ENCODE results near the gene TRPV4.
A peak's percentile ranks its signal among the peaks of the same experiment; 100 is the strongest.

The TRPV4 gene

GRCh38 chr12:109844983-109845823, 12.0 kb upstream of the TRPV4 start:
- Mint-ChIP-seq H3K4me1 (ENCODE audit: low read depth) (peaks cover 61% of the 10 kb centered on the region), H3K27ac (no peak overlapping the region), H3K36me3 (ENCODE audit: low read depth) (no peaks in the 10 kb centered on the region), H3K9me3 (no peaks in the 10 kb centered on the region), H3K4me3 (peak overlapping the region; percentile 52), H3K27me3 (no peaks in the 10 kb centered on the region)
- intact Hi-C loops (cut with micrococcal nuclease), result loop anchor here (1.0 kb wide), 1 partner anchor 40 kb away; no protein-coding TSS in a partner anchor

- no peaks in the 10 kb centered on the region for H3K27me3 Mint-ChIP-seq
- H3K4me3 Mint-ChIP-seq, result no peak overlapping the region
- peaks cover 61% of the 10 kb centered on the region for H3K4me1 Mint-ChIP-seq (ENCODE audit: low read depth)
- no peak overlapping the region for H3K27ac Mint-ChIP-seq
- no peaks in the 10 kb centered on the region for H3K36me3 Mint-ChIP-seq (ENCODE audit: low read depth)
- intact Hi-C loops (cut with micrococcal nuclease), result no loop called here
- no peaks in the 10 kb centered on the region for H3K9me3 Mint-ChIP-seq
These were observed 10.9 kb upstream of the TRPV4 start for GRCh38 chr12:109844091-109844490.

- H3K4me1 Mint-ChIP-seq (ENCODE audit: low read depth), result peaks cover 63% of the 10 kb centered on the region
- intact Hi-C loops (cut with micrococcal nuclease), result no loop called here
- H3K4me3 Mint-ChIP-seq, result no peak overlapping the region
- no peaks in the 10 kb centered on the region for H3K27me3 Mint-ChIP-seq
- H3K27ac Mint-ChIP-seq, result no peak overlapping the region
- H3K9me3 Mint-ChIP-seq, result no peaks in the 10 kb centered on the region
- H3K36me3 Mint-ChIP-seq (ENCODE audit: low read depth), result no peaks in the 10 kb centered on the region
These were observed 8.8 kb upstream of the TRPV4 start for GRCh38 chr12:109842021-109842420.

GRCh38 chr12:109841356-109841755, 8.2 kb upstream of the TRPV4 start:
- peaks cover 58% of the 10 kb centered on the region for H3K4me1 Mint-ChIP-seq (ENCODE audit: low read depth)
- no peaks in the 10 kb centered on the region for H3K36me3 Mint-ChIP-seq (ENCODE audit: low read depth)
- H3K9me3 Mint-ChIP-seq, result no peaks in the 10 kb centered on the region
- no peak overlapping the region for H3K4me3 Mint-ChIP-seq
- H3K27me3 Mint-ChIP-seq, result no peaks in the 10 kb centered on the region
- no peak overlapping the region for H3K27ac Mint-ChIP-seq
- intact Hi-C loops (cut with micrococcal nuclease), result no loop called here

GRCh38 chr12:109840305-109841074, 7.3 kb upstream of the TRPV4 start:
- H3K36me3 Mint-ChIP-seq (ENCODE audit: low read depth), result no peaks in the 10 kb centered on the region
- H3K9me3 Mint-ChIP-seq, result no peaks in the 10 kb centered on the region
- no peak overlapping the region for H3K27ac Mint-ChIP-seq

GRCh38 chr12:109839444-109839843, 6.2 kb upstream of the TRPV4 start:
- intact Hi-C loops (cut with micrococcal nuclease), result no loop called here
- peaks cover 52% of the 10 kb centered on the region for H3K4me1 Mint-ChIP-seq (ENCODE audit: low read depth)

More at GRCh38 chr12:109840305-109841074, 7.3 kb upstream of the TRPV4 start:
- Mint-ChIP-seq H3K4me3 (no peak overlapping the region), H3K4me1 (ENCODE audit: low read depth) (peaks cover 50% of the 10 kb centered on the region), H3K27me3 (no peaks in the 10 kb centered on the region)
- intact Hi-C loops (cut with micrococcal nuclease), result no loop called here

GRCh38 chr12:109836916-109837315, 3.7 kb upstream of the TRPV4 start:
- H3K4me3 Mint-ChIP-seq, result no peak overlapping the region
- no peak overlapping the region for H3K27ac Mint-ChIP-seq
- H3K36me3 Mint-ChIP-seq (ENCODE audit: low read depth), result no peaks in the 10 kb centered on the region
- peaks cover 27% of the 10 kb centered on the region for H3K27me3 Mint-ChIP-seq
- H3K9me3 Mint-ChIP-seq, result no peaks in the 10 kb centered on the region
- intact Hi-C loops (cut with micrococcal nuclease), result no loop called here
- peaks cover 59% of the 10 kb centered on the region for H3K4me1 Mint-ChIP-seq (ENCODE audit: low read depth)

More at GRCh38 chr12:109839444-109839843, 6.2 kb upstream of the TRPV4 start:
- H3K36me3 Mint-ChIP-seq (ENCODE audit: low read depth), result no peaks in the 10 kb centered on the region
- H3K9me3 Mint-ChIP-seq, result no peaks in the 10 kb centered on the region
- H3K4me3 Mint-ChIP-seq, result no peak overlapping the region
- H3K27me3 Mint-ChIP-seq, result peaks cover 9% of the 10 kb centered on the region
- no peak overlapping the region for H3K27ac Mint-ChIP-seq

- peaks cover 58% of the 10 kb centered on the region for H3K4me1 Mint-ChIP-seq (ENCODE audit: low read depth)
- peaks cover 36% of the 10 kb centered on the region for H3K27me3 Mint-ChIP-seq
- no peak overlapping the region for H3K4me3 Mint-ChIP-seq
- H3K36me3 Mint-ChIP-seq (ENCODE audit: low read depth), result no peaks in the 10 kb centered on the region
- no peak overlapping the region for H3K27ac Mint-ChIP-seq
- H3K9me3 Mint-ChIP-seq, result no peaks in the 10 kb centered on the region
- intact Hi-C loops (cut with micrococcal nuclease), result no loop called here
These were observed 2.6 kb upstream of the TRPV4 start for GRCh38 chr12:109835827-109836226.

GRCh38 chr12:109832541-109833306, 474 bp downstream of the TRPV4 start:
- intact Hi-C loops (cut with micrococcal nuclease), result no loop called here
- H3K36me3 Mint-ChIP-seq (ENCODE audit: low read depth), result no peaks in the 10 kb centered on the region
- H3K9me3 Mint-ChIP-seq, result no peaks in the 10 kb centered on the region
- peak overlapping the region; percentile 35 for H3K4me3 Mint-ChIP-seq
- peaks cover 53% of the 10 kb centered on the region for H3K4me1 Mint-ChIP-seq (ENCODE audit: low read depth)
- H3K27ac Mint-ChIP-seq, result no peak overlapping the region
- peaks cover 37% of the 10 kb centered on the region for H3K27me3 Mint-ChIP-seq

GRCh38 chr12:109831929-109832328, 1.3 kb downstream of the TRPV4 start:
- Mint-ChIP-seq H3K4me3 (no peak overlapping the region), H3K4me1 (ENCODE audit: low read depth) (peaks cover 53% of the 10 kb centered on the region), H3K36me3 (ENCODE audit: low read depth) (no peaks in the 10 kb centered on the region), H3K27me3 (peaks cover 37% of the 10 kb centered on the region), H3K27ac (no peak overlapping the region), H3K9me3 (no peaks in the 10 kb centered on the region)
- intact Hi-C loops (cut with micrococcal nuclease), result no loop called here

- H3K27me3 Mint-ChIP-seq, result peaks cover 37% of the 10 kb centered on the region
- no peaks in the 10 kb centered on the region for H3K36me3 Mint-ChIP-seq (ENCODE audit: low read depth)
- intact Hi-C loops (cut with micrococcal nuclease), result no loop called here
- peaks cover 58% of the 10 kb centered on the region for H3K4me1 Mint-ChIP-seq (ENCODE audit: low read depth)
- H3K4me3 Mint-ChIP-seq, result no peak overlapping the region
- no peak overlapping the region for H3K27ac Mint-ChIP-seq
- H3K9me3 Mint-ChIP-seq, result no peaks in the 10 kb centered on the region
These were observed 1.8 kb downstream of the TRPV4 start for GRCh38 chr12:109831365-109831764.

GRCh38 chr12:109830718-109831117, 2.5 kb downstream of the TRPV4 start:
- Mint-ChIP-seq H3K27ac (no peak overlapping the region), H3K9me3 (no peaks in the 10 kb centered on the region), H3K4me3 (no peak overlapping the region), H3K36me3 (ENCODE audit: low read depth) (no peaks in the 10 kb centered on the region), H3K4me1 (ENCODE audit: low read depth) (peaks cover 59% of the 10 kb centered on the region), H3K27me3 (peaks cover 37% of the 10 kb centered on the region)
- intact Hi-C loops (cut with micrococcal nuclease), result no loop called here

- Mint-ChIP-seq H3K27ac (peak overlapping the region; percentile 37), H3K9me3 (no peaks in the 10 kb centered on the region), H3K4me3 (no peak overlapping the region), H3K27me3 (peaks cover 35% of the 10 kb centered on the region), H3K4me1 (ENCODE audit: low read depth) (peaks cover 56% of the 10 kb centered on the region), H3K36me3 (ENCODE audit: low read depth) (no peaks in the 10 kb centered on the region)
- intact Hi-C loops (cut with micrococcal nuclease), result no loop called here
These were observed 2.9 kb downstream of the TRPV4 start for GRCh38 chr12:109830267-109830666.

GRCh38 chr12:109829667-109830066, 3.5 kb downstream of the TRPV4 start:
- peaks cover 51% of the 10 kb centered on the region for H3K4me1 Mint-ChIP-seq (ENCODE audit: low read depth)
- intact Hi-C loops (cut with micrococcal nuclease), result no loop called here
- peak overlapping the region; percentile 37 for H3K27ac Mint-ChIP-seq
- peaks cover 30% of the 10 kb centered on the region for H3K27me3 Mint-ChIP-seq
- H3K36me3 Mint-ChIP-seq (ENCODE audit: low read depth), result no peaks in the 10 kb centered on the region
- H3K9me3 Mint-ChIP-seq, result no peaks in the 10 kb centered on the region
- H3K4me3 Mint-ChIP-seq, result no peak overlapping the region

Data from dendritic cell treated with granulocyte-macrophage colony-stimulating factor and Interleukin-4, amounts not matched to agents 40 ng/mL and 50 ng/mL, for 4 days (primary cell).